ENCODE data around the gene RTN1. TPM values are rescaled to one million over a fixed set of nuclear protein-coding genes. Genes with fewer than 3 reads are reported as not detected.

RTN1 gene
- total RNA-seq, 1 donor from 2014 or later, result 0.79 TPM

GRCh38 chr14:59638885-59639284, 231.7 kb downstream of the RTN1 start:
- TF ChIP-seq, protein P1, sequence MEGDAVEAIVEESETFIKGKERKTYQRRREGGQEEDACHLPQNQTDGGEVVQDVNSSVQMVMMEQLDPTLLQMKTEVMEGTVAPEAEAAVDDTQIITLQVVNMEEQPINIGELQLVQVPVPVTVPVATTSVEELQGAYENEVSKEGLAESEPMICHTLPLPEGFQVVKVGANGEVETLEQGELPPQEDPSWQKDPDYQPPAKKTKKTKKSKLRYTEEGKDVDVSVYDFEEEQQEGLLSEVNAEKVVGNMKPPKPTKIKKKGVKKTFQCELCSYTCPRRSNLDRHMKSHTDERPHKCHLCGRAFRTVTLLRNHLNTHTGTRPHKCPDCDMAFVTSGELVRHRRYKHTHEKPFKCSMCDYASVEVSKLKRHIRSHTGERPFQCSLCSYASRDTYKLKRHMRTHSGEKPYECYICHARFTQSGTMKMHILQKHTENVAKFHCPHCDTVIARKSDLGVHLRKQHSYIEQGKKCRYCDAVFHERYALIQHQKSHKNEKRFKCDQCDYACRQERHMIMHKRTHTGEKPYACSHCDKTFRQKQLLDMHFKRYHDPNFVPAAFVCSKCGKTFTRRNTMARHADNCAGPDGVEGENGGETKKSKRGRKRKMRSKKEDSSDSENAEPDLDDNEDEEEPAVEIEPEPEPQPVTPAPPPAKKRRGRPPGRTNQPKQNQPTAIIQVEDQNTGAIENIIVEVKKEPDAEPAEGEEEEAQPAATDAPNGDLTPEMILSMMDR (IDR thresholded peaks at IDR 0.05; ENCODE audit: insufficient read depth, low read length, poor library complexity, severe bottlenecking), result no peak
- no peaks in the 10 kb centered on the region for H3K27me3 ChIP-seq (ENCODE audit: control insufficient read depth, insufficient read depth, low read length)
- no peak overlapping the region for H3K4me3 ChIP-seq (ENCODE audit: low read depth, low read length)
- no peak for DNase-seq (ENCODE audit: low read depth)
- H3K36me3 ChIP-seq (ENCODE audit: control insufficient read depth, insufficient read depth, low read length), result no peaks in the 10 kb centered on the region

GRCh38 chr14:59634617-59635016, 236.0 kb downstream of the RTN1 start:
- Histone ChIP-seq H3K4me3 (ENCODE audit: low read depth, low read length) (no peak overlapping the region), H3K36me3 (ENCODE audit: control insufficient read depth, insufficient read depth, low read length) (no peaks in the 10 kb centered on the region), H3K27me3 (ENCODE audit: control insufficient read depth, insufficient read depth, low read length) (peaks cover 8% of the 10 kb centered on the region)
- DNase-seq (ENCODE audit: low read depth), result no peak
- TF ChIP-seq, protein P1 (IDR thresholded peaks at IDR 0.05; ENCODE audit: insufficient read depth, low read length, poor library complexity, severe bottlenecking), result no peak

DNA sequence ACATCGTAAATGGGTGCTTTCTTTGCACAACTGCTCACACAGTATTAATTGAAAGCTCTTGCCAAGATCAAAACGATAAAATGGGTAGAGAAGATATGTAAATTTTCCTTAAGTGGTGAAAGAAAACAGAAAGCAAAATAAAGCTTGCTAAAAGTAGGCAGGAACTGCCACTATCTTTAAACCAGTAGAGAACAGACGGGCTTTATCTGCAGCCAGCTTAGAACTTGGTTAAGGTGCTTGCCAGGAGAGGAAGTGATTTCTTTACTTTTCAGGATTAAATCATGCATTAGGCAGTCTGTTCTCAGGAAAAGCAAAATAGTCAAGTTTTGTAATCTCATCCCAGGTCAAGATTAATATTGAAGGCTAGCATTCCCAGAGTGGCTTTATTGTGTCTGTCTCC, 237.1 kb downstream of the RTN1 start:
- DNase-seq (ENCODE audit: low read depth), result no peak
- H3K4me3 ChIP-seq (ENCODE audit: low read depth, low read length), result no peak overlapping the region
- TF ChIP-seq, protein P1 (IDR thresholded peaks at IDR 0.05; ENCODE audit: insufficient read depth, low read length, poor library complexity, severe bottlenecking), result no peak
- no peaks in the 10 kb centered on the region for H3K36me3 ChIP-seq (ENCODE audit: control insufficient read depth, insufficient read depth, low read length)
- peaks cover 8% of the 10 kb centered on the region for H3K27me3 ChIP-seq (ENCODE audit: control insufficient read depth, insufficient read depth, low read length)

DNA sequence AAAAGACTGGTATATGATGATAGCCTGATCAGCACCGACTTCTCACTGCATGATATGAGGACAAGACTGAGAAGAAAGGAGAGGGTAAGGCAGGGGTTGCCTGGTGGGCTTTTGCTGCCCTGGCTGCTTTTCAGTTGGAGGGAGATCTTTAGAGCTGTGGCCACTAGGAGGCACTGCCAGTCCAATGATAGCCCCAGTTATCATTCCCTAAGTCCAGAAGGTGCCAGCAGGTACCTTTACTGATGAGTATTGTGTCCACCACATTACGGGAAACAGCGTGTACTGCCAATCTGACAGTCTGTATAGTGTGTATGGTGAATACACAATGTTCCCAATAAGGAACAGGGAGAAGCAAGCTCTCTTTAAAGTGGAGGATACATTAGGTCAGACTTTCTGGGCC, 238.2 kb downstream of the RTN1 start:
- no peak for DNase-seq (ENCODE audit: low read depth)
- H3K4me3 ChIP-seq (ENCODE audit: low read depth, low read length), result no peak overlapping the region
- H3K36me3 ChIP-seq (ENCODE audit: control insufficient read depth, insufficient read depth, low read length), result no peaks in the 10 kb centered on the region
- TF ChIP-seq, protein P1 (IDR thresholded peaks at IDR 0.05; ENCODE audit: insufficient read depth, low read length, poor library complexity, severe bottlenecking), result peak; percentile 50
- peaks cover 8% of the 10 kb centered on the region for H3K27me3 ChIP-seq (ENCODE audit: control insufficient read depth, insufficient read depth, low read length)

DNA sequence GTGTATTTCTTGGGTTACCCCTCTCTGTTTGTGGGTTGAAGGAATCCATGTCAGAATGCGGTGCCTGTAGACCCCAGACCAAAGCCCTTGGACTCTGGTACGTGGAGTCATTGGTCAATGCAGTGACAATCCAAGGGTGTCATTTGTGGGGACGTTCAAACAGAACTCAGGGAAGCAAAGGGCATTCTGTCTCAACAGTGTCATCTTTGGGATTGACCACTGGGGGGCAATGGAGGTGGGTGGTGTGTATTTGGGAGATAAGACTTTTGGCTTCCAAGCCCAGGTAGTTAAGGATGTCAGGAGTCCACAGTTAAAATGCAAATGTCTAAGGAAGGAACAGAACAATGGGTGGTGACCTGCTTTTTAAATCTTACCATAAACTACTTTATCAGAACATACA, 239.3 kb downstream of the RTN1 start:
- Histone ChIP-seq H3K36me3 (ENCODE audit: control insufficient read depth, insufficient read depth, low read length) (no peaks in the 10 kb centered on the region), H3K4me3 (ENCODE audit: low read depth, low read length) (no peak overlapping the region), H3K27me3 (ENCODE audit: control insufficient read depth, insufficient read depth, low read length) (peaks cover 8% of the 10 kb centered on the region)
- TF ChIP-seq, protein P1 (IDR thresholded peaks at IDR 0.05; ENCODE audit: insufficient read depth, low read length, poor library complexity, severe bottlenecking), result peak; percentile 9
- no peak for DNase-seq (ENCODE audit: low read depth)

GRCh38 chr14:59630288-59630963, 240.2 kb downstream of the RTN1 start:
- H3K36me3 ChIP-seq (ENCODE audit: control insufficient read depth, insufficient read depth, low read length), result no peaks in the 10 kb centered on the region
- peaks cover 8% of the 10 kb centered on the region for H3K27me3 ChIP-seq (ENCODE audit: control insufficient read depth, insufficient read depth, low read length)
- no peak for DNase-seq (ENCODE audit: low read depth)
- TF ChIP-seq, protein P1 (IDR thresholded peaks at IDR 0.05; ENCODE audit: insufficient read depth, low read length, poor library complexity, severe bottlenecking), result no peak
- H3K4me3 ChIP-seq (ENCODE audit: low read depth, low read length), result peak overlapping the region; percentile 19

All from kidney epithelial cell (primary cell).